Muscle of back (tissue), 13 donors: ENCODE data around the gene GTF2E1. TPM values are rescaled to one million over a fixed set of nuclear protein-coding genes. Genes with fewer than 3 reads are reported as not detected.
"Not testable (repeated sequence)": the region's sequence is repeated elsewhere in the genome, so short reads cannot be mapped to it uniquely, and the experiment has no call there.

Experiments used
- DNase-seq, 3 donors: peaks; one replicate each; pipeline versions ENCODE4 v3.0.0 to v3.0.0-alpha.2; 2013
- long read RNA-seq, 9 donors: transcript quantifications; one replicate each; lab custom pipeline, GENCODE V29; 2026
- polyA plus RNA-seq, 10 donors: library from polyadenylated mRNA; unstranded; fragments of 120-200 nt; gene quantifications; one replicate each; pipeline ENCODE4 v1.2.1, GENCODE V29; 2013; ENCODE audit not compliant: insufficient read length in 10 of 10

Gene GTF2E1
- 10 to 100 TPM in 9 of 10 donors, 1 to 10 TPM in 1; 8.2 to 13.8 (median 11.1) TPM for polyA plus RNA-seq
- long read RNA-seq, donor 1, partial matches to known transcripts, result 5 of 6 reads
- long read RNA-seq, donor 1, other reads (novel, unspliced or antisense), result 0 of 6 reads
- long read RNA-seq, donor 2, partial matches to known transcripts, result 0 of 2 reads
- long read RNA-seq, donor 2, other reads (novel, unspliced or antisense), result 0 of 2 reads
- long read RNA-seq, donor 3, result 0 reads
- long read RNA-seq, donor 4, result 0 reads
- long read RNA-seq, donor 5, partial matches to known transcripts, result 0 of 4 reads
- long read RNA-seq, donor 5, other reads (novel, unspliced or antisense), result 0 of 4 reads
- long read RNA-seq, donor 6, partial matches to known transcripts, result 0 of 1 reads
- long read RNA-seq, donor 6, other reads (novel, unspliced or antisense), result 0 of 1 reads
- long read RNA-seq, donor 7, partial matches to known transcripts, result 8 of 9 reads
- long read RNA-seq, donor 7, other reads (novel, unspliced or antisense), result 0 of 9 reads
- long read RNA-seq, donor 8, result 0 reads
- long read RNA-seq, donor 9, result 0 reads

DNA sequence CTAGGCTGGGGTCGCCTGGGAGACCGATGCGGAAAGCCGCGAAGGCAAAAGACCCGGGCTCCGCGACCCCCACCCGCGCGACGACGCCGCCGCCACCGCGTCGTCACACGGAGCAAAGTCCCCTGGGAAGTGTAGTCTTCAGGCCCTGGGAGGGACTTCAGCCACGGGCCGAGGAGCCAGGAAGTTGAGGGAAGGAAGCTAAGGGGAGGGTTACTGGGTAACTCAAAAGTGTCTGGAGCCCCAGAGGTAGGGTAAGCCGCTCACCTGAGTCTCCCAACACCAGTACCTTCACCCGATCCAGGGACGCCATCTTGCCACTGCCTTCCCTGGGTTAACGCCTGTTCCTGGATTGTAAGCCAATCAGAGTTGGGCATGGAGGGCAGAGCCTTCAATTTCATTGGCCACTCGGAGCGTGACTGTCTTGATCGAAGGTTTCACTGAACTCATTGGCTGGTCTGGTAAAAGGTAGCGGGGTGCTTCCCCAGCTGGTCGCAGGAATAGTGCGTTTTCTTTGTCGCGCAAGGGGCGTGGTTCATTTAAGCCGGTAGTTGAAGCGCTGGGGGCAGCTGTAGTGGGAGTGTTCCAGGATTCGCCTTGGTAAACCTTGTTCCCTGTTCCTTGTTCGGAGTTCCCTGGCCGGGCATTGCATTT is at the start of gene GTF2E1, which contains the start of gene RABL3:
GTF2E1 (plus strand) TSS at position 547 of the 651 bp plus-strand sequence. CDS start 7,809 bp downstream, outside the sequence.
RABL3 (minus strand) TSS at position 319 of the 651 bp plus-strand sequence; CDS start at position 310, 9 bp downstream.
- peak; percentile 99 to 100 (median 99) for DNase-seq

DNA sequence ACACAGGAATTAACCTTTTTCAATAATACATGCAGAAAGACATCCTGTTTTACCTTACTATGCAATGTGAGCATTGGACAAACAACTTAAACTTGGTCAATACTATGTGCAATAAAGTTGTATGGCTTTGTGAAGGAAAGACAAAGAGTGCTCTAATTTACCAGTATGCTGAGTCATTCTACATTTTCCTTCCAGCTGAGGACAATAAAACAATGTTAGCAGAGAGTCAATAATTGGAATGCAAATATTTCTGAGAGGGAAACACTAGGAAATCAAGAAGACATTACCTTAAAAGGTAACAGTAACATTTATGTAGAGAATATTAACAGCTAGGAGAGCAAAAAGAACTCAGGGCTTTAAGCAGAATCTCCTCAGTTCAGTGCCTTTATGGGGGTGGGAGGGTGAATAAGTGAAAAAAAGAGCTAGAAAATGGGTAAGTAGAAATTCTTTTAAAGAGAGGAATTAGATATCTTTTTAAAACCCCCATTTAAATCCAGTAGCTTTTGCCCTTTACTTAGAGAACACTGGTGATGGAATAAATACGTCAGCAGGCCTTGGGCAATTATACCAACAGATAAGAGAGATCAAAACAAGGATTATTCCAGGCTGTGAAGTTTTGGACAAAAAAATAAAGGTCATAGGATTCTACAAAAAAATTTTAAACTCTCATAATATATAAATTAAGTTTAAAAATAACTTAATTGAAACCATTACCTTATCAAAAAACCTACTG is 48.9 kb upstream of the GTF2E1 start:
- peak in 1 of 3 donors; percentile 21 for DNase-seq

GRCh38 chr3:120699333-120699732 is 43.2 kb upstream of the GTF2E1 start:
- no peak for DNase-seq

DNA sequence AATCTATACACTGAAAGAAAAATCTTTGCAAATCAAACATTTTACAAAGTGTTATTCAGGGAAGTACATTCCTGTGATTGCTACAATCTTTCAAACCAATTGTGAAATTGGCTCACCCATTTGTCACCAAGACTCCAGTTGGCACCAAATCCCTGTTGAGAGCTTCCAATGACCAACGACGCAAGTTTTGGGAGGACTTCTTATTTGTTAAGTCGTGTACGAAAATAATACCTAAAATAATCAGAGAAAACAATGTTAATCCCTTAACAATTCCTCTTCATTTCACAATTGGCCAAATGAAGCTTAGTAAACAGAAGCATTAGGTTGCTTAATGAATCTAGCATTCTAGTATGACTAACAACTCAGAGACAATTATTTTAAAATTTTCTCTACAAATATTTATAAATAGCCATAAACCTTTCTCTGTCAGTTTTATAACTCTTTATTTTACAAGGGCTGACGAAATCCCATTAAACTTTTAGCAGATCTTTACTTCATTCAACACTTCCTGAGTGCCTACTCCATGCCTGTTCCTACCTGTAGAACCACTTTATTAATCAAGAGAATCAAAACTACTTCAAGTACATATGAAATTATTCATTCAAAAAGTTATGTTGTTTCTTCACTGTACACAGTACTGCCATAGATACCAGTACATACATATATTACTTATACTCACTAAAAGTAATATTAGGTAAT is 36.5 kb upstream of the GTF2E1 start:
- no peak for DNase-seq

- DNase-seq, result no peak
Measured at GRCh38 chr3:120706950-120707349, 35.6 kb upstream of the GTF2E1 start.

DNA sequence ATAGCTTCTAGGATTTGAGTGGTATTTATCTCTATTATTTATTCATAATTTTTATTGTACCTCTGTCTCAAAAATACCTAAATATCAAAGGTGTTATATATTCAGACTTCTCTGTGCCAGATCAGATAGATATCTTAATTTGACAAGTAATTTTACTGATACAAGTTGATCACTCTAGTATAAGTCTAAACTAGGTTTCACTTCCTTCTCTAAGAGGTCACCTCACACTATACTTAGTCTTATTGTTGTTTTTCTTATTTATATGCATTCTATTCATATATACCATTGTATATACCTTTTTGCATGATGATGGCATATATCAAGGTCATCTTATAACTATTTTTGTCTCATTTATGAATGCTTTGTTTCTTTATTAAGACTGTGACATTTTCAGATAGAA is 34.1 kb upstream of the GTF2E1 start:
- no peak for DNase-seq

DNA sequence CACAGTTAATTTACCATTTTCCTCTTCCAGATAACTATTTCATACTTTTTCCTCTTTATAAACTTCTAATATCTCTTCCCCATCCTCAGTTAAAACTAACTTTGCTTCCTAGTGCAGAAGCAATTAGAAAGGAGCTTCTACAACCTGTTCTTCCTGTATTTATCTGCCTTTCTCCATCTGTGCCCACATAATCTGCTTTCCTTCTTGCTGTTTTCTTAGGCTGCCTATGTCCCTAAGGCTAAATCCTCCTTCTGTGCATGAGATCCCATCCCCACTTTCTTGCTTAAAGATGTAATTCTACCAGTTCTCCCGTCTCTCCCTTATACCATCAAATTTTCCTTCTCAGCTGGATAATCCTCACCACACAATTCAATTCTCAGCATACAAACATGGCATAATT is 32.2 kb upstream of the GTF2E1 start:
- DNase-seq, result no peak

- no peak for DNase-seq
Measured at GRCh38 chr3:120713262-120713661, 29.3 kb upstream of the GTF2E1 start.

DNA sequence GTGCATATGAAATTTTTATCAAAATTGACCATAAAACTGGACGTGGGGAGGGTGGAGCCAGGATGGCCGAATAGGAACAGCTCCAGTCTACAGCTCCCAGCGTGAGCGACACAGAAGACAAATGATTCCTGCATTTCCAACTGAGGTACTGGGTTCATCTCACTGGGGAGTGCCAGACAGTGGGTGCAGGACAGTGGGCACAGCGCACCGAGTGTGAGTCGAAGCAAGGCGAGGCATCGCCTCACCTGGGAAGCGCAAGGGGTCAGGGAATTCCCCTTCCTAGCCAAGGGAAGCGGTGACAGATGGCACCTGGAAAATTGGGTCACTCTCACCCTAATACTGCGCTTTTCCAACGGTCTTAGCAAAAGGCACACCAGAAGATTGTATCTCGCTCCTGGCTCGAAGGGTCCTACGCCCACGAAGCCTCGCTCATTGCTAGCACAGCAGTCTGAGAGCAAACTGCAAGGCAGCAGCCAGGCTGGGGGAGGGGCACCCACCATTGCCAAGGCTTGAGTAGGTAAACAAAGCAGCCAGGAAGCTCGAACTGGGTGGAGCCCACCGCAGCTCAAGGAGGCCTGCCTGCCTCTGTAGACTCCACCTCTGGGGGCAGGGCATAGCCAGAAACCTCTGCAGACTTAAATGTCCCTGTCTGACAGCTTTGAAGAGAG is 23.2 kb upstream of the GTF2E1 start:
- not testable (repeated sequence) for DNase-seq

- no peak for DNase-seq
Measured at GRCh38 chr3:120726791-120727190, 15.8 kb upstream of the GTF2E1 start.

DNA sequence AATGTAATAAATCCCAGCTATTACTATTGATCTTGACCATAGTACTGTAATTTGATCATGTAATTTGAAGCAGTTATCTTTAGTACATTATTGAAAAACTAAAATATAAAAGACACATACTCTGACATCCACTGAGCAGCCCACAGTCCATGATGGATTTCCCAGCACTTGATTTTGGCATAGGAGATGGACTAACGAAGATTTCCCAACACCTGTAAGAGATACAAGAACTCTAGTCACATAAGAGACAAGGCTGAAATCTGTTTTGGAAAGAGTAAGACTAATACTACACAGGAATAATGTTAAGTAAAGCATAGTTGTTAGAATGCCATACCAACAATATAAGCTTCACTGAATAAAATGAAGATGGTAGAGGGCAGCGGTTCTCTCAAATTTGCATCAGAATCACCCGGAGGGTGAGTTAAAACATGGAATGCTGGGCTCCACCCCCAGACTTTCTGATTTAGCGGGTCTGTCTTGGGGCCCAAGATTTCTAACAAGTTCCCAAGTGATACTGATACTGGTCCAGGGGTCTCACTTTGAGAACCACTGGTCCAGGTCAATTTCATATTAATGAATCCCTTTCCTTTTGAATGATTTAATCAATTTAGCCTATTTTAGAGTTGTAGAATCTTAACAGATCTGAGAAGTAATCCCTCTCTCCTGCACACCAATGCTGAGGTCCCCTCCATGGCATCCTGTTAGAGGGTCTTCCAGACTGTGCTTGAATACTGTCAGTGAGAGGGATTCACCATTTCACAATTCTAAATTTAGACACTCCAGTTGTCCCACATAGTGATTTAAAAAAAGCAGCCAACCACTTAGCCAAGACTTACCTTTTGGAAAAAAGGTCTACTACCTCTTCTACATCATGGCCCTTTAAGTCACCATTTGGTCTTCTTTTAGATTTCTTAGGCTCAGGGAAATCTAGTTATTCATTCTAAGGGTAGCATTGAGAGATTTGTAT is 11.7 kb upstream of the GTF2E1 start:
- no peak for DNase-seq

DNA sequence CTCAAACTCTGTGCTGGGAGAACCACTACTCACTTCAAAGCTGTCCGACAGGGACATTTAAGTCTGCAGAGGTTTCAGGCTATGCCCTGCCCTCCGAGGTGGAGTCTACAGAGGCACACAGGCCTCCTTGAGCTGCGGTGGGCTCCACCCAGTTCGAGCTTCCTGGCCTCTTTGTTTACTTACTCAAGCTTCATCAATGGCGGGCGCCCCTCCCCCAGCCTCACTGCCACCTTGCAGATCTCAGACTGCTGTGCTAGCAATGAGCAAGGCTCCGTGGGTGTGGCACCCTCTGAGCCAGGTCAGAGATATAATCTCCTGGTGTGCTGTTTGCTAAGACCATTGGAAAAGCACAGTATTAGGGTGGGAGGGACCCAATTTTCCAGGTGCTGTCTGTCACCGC is 4.5 kb upstream of the GTF2E1 start:
- not testable (repeated sequence) for DNase-seq

DNA sequence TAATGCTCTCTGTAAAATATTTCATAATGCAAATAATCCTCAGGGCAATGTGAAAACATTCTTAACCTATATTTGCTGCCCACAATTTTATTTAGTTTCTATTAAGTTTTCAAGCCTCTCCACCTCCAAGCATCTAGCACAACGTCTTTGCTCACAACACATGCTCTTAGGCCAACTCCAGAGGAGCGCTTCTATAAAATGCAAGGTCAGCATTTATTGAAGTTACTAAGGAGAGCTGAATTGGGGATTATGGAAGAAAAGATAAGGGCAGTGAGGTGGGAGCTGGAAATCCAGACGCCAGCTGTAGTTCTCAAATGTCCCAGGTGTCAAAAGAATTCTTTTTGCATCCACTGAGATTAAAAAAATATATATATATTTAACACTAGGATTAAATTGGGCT is 1.2 kb upstream of the GTF2E1 start:
- peak in 1 of 3 donors; percentile 7 for DNase-seq

- no peak for DNase-seq
Measured at GRCh38 chr3:120741837-120742197, 727 bp upstream of the GTF2E1 start.

DNA sequence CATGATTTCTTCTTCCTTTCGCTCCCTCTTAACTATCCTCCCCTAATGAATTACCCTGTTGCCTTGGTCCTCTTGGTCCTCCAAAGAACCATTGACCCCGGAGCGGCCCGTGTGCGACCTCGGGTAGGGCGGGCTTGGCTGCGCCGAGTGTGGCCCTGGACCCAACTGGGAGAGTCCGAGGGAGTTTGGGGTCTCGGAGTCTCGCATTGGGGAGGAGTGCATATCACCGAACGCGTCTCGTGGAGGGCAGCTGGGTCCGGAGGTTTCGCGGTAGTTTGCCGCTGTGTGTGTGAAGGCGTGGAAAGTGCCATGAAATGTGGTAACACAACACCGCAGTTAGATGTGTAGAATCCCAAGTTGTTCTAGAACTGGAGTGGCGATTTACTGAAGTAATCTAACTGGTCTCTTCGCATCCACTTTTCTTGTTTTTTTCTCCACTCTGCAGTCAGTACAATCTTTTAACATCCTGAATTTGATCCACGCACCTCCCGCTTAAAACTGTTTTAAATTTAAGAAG is 363 bp downstream of the GTF2E1 start:
- DNase-seq, result peak in 1 of 3 donors; percentile 15

DNA sequence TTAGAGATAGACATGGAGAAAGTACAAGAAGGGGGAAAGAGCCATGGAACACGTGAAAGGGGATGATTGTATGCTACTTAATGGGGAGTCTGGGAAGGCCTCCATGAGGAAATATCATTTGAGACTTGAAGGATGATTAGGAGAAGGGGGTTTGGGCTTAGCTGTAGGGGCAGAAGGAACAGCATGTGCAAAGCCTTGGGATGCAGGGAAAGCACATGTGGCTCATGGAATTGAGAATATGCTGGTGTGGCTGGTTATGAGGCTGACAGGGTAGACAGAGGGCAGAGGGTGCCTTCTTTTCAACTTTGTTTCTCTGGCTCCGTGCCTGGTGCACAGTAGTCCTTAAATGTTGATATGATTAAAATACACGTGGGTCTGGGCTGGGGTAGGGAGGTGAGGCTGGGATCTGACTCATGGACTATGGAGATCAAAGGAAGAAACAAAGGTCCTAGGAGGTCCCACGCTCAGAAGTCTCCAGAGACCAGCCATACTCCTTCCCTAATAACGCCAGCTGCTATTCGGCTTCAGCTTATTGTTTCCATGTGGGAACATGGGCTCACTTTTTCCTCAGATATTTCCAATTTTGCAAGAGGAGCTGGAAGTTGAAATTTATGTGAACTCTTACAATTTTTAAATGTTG is 1.1 kb downstream of the GTF2E1 start:
- peak in 1 of 3 donors; percentile 9 for DNase-seq

- no peak for DNase-seq
Measured at GRCh38 chr3:120745466-120745865, 2.9 kb downstream of the GTF2E1 start.

GRCh38 chr3:120749843-120750242 is 7.3 kb downstream of the GTF2E1 start:
- DNase-seq, result no peak

DNA sequence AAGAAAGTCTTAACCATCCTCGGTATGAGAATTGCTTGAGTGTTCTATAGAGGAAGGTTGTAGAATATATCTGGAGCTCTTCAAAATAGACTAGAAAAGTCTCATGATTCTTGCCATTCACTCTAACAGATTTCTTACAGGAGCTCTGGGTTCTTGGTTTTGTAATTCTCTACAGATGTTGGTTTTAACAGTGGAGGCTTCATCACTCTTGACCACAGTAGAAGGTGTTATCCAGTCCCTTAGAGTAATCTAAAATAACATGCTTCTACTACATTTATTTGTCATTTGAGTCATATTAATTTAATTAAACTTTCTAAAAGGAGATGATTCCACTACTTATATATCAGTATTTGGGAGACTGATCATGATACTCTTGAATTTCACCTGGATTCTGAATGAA is 9.7 kb downstream of the GTF2E1 start:
- no peak for DNase-seq
